DND-41 (cell line): Measurements from ENCODE around the gene NHLRC2.

ENCODE experiments used
- CTCF ChIP-seq: IDR thresholded peaks from 2 replicates; pipeline ENCODE4 v1.5.1; 2012; ENCODE audit warnings: borderline replicate concordance, low read length, moderate library complexity, mild to moderate bottlenecking; ENCODE audit not compliant: poor library complexity, severe bottlenecking; ENCODE audit errors: extremely low read depth
- EZH2 ChIP-seq: IDR thresholded peaks from 3 replicates; pipeline ENCODE4 v1.6.1; 2012; ENCODE audit warnings: borderline replicate concordance, low read depth, mild to moderate bottlenecking, moderate library complexity, low read length, inconsistent platforms; ENCODE audit not compliant: severe bottlenecking

GRCh38 chr10:113819989-113820388 lies 34.5 kb upstream of the NHLRC2 start:
- TF ChIP-seq CTCF (no peak), EZH2 (no peak)
